GM18858 (cell line): ENCODE measurements around the gene TGM1.

Source experiments
- ATAC-seq: cut with Tn5 transposase; IDR thresholded peaks from one replicate; pipeline ENCODE4 v1.9.1; 2021; ENCODE audit not compliant: unreplicated experiment

The TGM1 gene

GRCh38 chr14:24292118-24292807 lies 29.3 kb upstream of the TGM1 start:
- no peak for ATAC-seq

GRCh38 chr14:24291446-24292117 lies 28.6 kb upstream of the TGM1 start:
- no peak for ATAC-seq

GRCh38 chr14:24290746-24291145 lies 27.8 kb upstream of the TGM1 start:
- no peak for ATAC-seq

- peak; percentile 72 for ATAC-seq
These were observed 26.8 kb upstream of the TGM1 start for GRCh38 chr14:24289649-24290280.

GRCh38 chr14:24286996-24287395 lies 24.0 kb upstream of the TGM1 start:
- no peak for ATAC-seq

- ATAC-seq = no peak
These were observed 22.4 kb upstream of the TGM1 start for GRCh38 chr14:24285351-24285750.

- ATAC-seq = no peak
These were observed 21.6 kb upstream of the TGM1 start for GRCh38 chr14:24284501-24285035.

- ATAC-seq = no peak
These were observed 21.0 kb upstream of the TGM1 start for GRCh38 chr14:24283796-24284460.

GRCh38 chr14:24282736-24283135 lies 19.8 kb upstream of the TGM1 start:
- ATAC-seq = no peak

- ATAC-seq = no peak
These were observed 18.7 kb upstream of the TGM1 start for GRCh38 chr14:24281636-24282035.

GRCh38 chr14:24280797-24281460 lies 18.0 kb upstream of the TGM1 start:
- no peak for ATAC-seq

- ATAC-seq = peak; percentile 64
These were observed 16.6 kb upstream of the TGM1 start for GRCh38 chr14:24279301-24280186.

GRCh38 chr14:24278424-24278823 lies 15.4 kb upstream of the TGM1 start:
- no peak for ATAC-seq

GRCh38 chr14:24277606-24278321 lies 14.8 kb upstream of the TGM1 start:
- ATAC-seq = no peak

GRCh38 chr14:24277071-24277470 lies 14.1 kb upstream of the TGM1 start:
- ATAC-seq = no peak

GRCh38 chr14:24274101-24274543 lies 11.1 kb upstream of the TGM1 start:
- peak; percentile 64 for ATAC-seq

- ATAC-seq = no peak
These were observed 10.5 kb upstream of the TGM1 start for GRCh38 chr14:24273422-24273998.

- ATAC-seq = no peak
These were observed 9.5 kb upstream of the TGM1 start for GRCh38 chr14:24272467-24272866.

GRCh38 chr14:24271834-24272263 lies 8.9 kb upstream of the TGM1 start:
- ATAC-seq = no peak
